CD4-positive, alpha-beta T cell treated with Interleukin-6 at 100 ng/mL for 8 hours (primary cell): Measurements from ENCODE around the gene LETM1.

Source experiments
- DNase-seq: peaks from one replicate; pipeline ENCODE4 v3.0.0-alpha.2; 2020; ENCODE audit warnings: mixed read lengths, low spot score

LETM1 gene

GRCh38 chr4:1778642-1779392, 77.1 kb downstream of the LETM1 start:
- DNase-seq: no peak

- no peak for DNase-seq
Observed at GRCh38 chr4:1777822-1778641, 77.9 kb downstream of the LETM1 start.

GRCh38 chr4:1776521-1777161, 79.3 kb downstream of the LETM1 start:
- DNase-seq: no peak

GRCh38 chr4:1775731-1776500, 80.0 kb downstream of the LETM1 start:
- no peak for DNase-seq

- DNase-seq: no peak
Observed at GRCh38 chr4:1773754-1774153, 82.2 kb downstream of the LETM1 start.

GRCh38 chr4:1772853-1773538, 83.0 kb downstream of the LETM1 start:
- DNase-seq: no peak

GRCh38 chr4:1771555-1772305, 84.2 kb downstream of the LETM1 start:
- DNase-seq: no peak

- no peak for DNase-seq
Observed at GRCh38 chr4:1770791-1771231, 85.1 kb downstream of the LETM1 start.

- DNase-seq: no peak
Observed at GRCh38 chr4:1770245-1770644, 85.7 kb downstream of the LETM1 start.

GRCh38 chr4:1769692-1770091, 86.3 kb downstream of the LETM1 start:
- no peak for DNase-seq

- DNase-seq: no peak
Observed at GRCh38 chr4:1768367-1769034, 87.5 kb downstream of the LETM1 start.

- no peak for DNase-seq
Observed at GRCh38 chr4:1767770-1768366, 88.1 kb downstream of the LETM1 start.

- DNase-seq: no peak
Observed at GRCh38 chr4:1767061-1767769, 88.7 kb downstream of the LETM1 start.

- DNase-seq: no peak
Observed at GRCh38 chr4:1766106-1767060, 89.6 kb downstream of the LETM1 start.

- DNase-seq: no peak
Observed at GRCh38 chr4:1765409-1766072, 90.4 kb downstream of the LETM1 start.

- no peak for DNase-seq
Observed at GRCh38 chr4:1764670-1765069, 91.3 kb downstream of the LETM1 start.

GRCh38 chr4:1763550-1764080, 92.3 kb downstream of the LETM1 start:
- DNase-seq: no peak
